ENCODE data around the gene OPTC.

OPTC gene

GRCh38 chr1:203520315-203520714 is 26.4 kb downstream of the OPTC start:
- Histone ChIP-seq H3K27ac (no peak overlapping the region), H3K4me3 (no peak overlapping the region)
- TF ChIP-seq CTCF (IDR thresholded peaks at IDR 0.05), result no peak

DNA sequence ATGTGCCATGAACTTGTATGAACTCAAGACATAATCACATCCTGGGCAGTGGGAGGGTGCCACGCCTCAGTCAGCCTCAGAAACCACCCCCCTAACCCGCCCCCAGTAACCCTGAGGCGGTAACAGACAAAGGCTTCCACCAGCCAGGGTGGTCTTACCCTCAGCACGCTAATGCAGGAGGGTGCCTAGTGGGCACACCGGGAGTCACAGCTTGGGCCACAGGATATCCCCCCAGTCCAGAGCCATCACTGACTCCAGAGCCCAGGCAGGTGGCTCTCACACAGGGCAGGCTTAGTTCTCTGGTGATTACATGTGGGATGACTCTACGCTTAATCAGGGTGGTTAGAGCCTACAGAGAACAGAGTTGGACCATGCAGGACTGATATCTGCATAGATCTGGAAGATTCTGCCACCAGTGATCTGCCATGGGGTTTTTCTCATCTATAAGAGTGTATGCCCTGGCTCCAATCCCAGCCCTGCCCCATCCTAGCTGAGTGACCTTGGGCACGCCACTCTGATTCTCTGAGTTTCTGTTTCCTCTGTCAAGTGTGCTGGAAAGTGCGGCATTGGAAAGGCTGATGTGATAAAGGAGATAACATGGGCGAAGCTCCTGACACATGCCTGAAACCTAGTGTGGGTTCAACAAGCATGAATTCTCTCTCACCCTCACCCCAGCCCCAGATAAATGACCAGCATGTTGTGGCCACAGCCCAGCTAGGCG is 27.3 kb downstream of the OPTC start:
- no peak for TF ChIP-seq CTCF (IDR thresholded peaks at IDR 0.05)
- no peak overlapping the region for H3K4me3 ChIP-seq
- H3K27ac ChIP-seq, result no peak overlapping the region
- DNase-seq (ENCODE audit: low spot score), result no peak

More at GRCh38 chr1:203520315-203520714, 26.4 kb downstream of the OPTC start:
- no peak for DNase-seq (ENCODE audit: low spot score)

- no peak overlapping the region for H3K27ac ChIP-seq
- DNase-seq (ENCODE audit: low spot score), result no peak
- H3K4me3 ChIP-seq, result no peak overlapping the region
- TF ChIP-seq CTCF (IDR thresholded peaks at IDR 0.05), result no peak
Observed at GRCh38 chr1:203521812-203522211, 27.9 kb downstream of the OPTC start.

DNA sequence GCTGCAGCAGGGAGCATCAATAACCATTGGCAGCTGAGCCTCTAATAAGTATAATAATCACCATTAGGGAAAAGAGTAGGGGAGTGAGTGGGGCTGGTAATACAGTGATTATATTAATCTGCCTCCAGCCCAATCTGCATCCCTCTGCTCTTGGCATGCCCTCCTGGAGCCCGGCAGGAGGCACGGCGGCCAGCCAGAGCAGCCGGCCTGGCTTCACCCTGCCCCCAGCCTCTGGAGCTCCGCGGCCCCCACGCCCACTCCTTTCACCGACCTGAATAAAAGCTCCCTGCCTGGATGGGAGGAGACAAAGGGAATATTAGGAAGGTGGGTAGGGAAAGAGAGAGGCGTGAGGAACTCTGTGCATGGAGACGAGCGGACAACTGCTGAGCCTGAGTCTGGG is 28.3 kb downstream of the OPTC start:
- TF ChIP-seq CTCF (IDR thresholded peaks at IDR 0.05), result no peak
- no peak for DNase-seq (ENCODE audit: low spot score)
- Histone ChIP-seq H3K4me3 (no peak overlapping the region), H3K27ac (no peak overlapping the region)

- peak overlapping the region in 1 of 2 donors; percentile 58 for H3K27ac ChIP-seq
- no peak overlapping the region for H3K4me3 ChIP-seq
- no peak for DNase-seq (ENCODE audit: low spot score)
- TF ChIP-seq CTCF (IDR thresholded peaks at IDR 0.05), result no peak
Observed at GRCh38 chr1:203523667-203524066, 29.7 kb downstream of the OPTC start.

DNA sequence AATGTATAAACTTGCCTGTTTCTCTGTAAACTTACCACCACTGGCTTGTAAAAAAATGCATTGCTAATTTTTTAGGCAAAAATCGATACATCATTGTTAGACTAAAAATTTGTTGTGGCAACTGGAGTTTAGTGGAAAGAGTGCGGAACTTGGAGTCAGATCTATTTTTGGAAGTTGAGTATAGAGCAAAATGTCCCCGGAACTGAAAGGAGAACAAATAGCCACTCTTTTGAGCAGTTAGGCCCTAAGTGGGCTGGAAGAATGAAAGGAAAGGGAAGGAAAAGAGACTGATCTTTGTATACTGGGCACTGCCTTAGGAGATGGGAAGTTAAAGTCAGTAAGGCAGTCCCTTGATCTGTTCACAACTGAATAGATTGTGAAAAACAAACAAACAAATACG is 30.2 kb downstream of the OPTC start:
- no peak for DNase-seq (ENCODE audit: low spot score)
- Histone ChIP-seq H3K4me3 (no peak overlapping the region), H3K27ac (peak overlapping the region in 1 of 2 donors; percentile 58)
- TF ChIP-seq CTCF (IDR thresholded peaks at IDR 0.05), result no peak

GRCh38 chr1:203524824-203525223 is 30.9 kb downstream of the OPTC start:
- Histone ChIP-seq H3K4me3 (no peak overlapping the region), H3K27ac (peak overlapping the region in 1 of 2 donors; percentile 58)
- TF ChIP-seq CTCF (IDR thresholded peaks at IDR 0.05), result no peak
- DNase-seq (ENCODE audit: low spot score), result no peak

Measured in coronary artery (tissue), 2 donors.